ENCODE measurements around the gene SEPTIN1.

GRCh38 chr16:30429418-30429677 is 47.0 kb upstream of the SEPTIN1 start:
- TF ChIP-seq CTCF (IDR thresholded peaks at IDR 0.05 in 4 of 5, conservative IDR thresholded peaks at IDR 0.05 in 1 of 5): no peak
- TF ChIP-seq POLR2A (IDR thresholded peaks at IDR 0.05): no peak
